ENCODE measurements around the gene RPTOR.

DNA sequence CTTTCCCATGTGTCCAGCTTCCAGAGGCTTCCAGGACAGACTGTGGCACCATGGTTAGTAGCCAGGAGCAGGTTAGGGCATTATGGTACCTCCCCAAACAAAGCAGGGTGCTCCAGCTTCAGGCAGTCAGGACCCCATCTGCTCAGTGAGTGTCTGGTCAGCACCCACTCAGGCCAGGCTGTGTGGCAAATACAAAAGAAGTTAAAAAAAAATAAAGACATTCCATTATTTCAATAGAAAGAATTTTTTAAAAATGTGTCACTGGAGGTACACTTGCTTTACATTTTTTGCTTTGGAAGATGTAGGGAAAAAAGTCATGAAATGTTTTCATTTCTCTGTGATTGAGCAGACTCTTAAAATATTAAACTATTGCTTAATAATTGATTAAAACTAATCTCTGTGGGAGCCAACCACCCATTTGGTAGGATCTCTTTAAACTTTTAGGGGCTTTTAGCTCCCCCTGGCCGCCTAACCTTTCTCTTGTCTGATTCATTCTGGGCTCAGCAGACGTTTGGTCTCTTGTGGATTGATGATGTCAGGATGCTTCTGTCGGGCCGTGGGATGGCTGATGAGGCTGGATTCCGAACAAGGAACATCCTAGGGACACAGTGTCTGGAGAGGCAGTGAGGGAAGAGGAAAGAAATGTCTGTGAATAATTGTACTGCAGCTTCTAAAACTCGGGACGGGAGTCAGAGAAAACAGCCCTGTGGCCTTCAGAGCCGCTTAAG, 39.8 kb upstream of the RPTOR start:
- no peak for TF ChIP-seq GATA2 (IDR thresholded peaks at IDR 0.05; ENCODE audit: low read depth, low read length)
- TF ChIP-seq GATA3 (IDR thresholded peaks at IDR 0.05; ENCODE audit: low read depth, low read length): no peak
